Measurements from ENCODE around the gene SH2B2. TPM values are rescaled to one million over a fixed set of nuclear protein-coding genes. Genes with fewer than 3 reads are reported as not detected.
"Not testable (repeated sequence)": the region's sequence is repeated elsewhere in the genome, so short reads cannot be mapped to it uniquely, and the experiment has no call there.

SH2B2 gene
- total RNA-seq, 1 donor from 2014 or later, result 1.3 TPM

DNA sequence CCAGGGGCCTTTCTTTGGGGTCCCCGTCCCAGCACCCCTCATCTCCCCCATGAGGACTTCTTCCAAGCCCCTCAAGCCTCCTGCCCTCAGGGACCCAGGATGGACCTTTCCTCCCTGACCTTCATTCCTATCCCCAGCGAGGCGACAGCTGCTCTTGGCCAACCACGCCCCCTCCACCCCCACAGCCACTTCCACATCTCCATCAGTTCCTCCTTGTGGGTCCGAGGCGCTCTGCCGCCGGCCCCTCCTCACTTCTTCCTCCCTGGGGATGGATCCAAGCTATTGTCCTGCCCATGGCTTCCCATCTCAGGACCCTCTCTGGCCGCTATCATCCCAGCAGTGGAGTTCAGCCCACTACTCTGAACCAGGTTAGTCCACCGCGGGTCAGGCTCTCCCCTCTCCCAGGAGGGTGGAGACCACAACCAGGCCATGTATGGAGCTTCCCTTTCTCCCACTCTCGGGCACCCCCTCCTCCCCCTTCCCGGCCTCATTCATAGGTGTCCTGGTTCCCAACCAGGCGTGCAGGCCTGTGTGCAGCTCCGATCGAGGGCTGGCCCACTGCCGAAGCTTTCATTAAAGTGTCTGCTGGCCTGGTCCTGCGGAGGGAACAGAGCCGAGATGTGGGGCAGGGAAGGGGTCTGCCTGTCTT lies 1.7 kb upstream of the SH2B2 start:
- intact Hi-C loops (cut with micrococcal nuclease), result no loop called here

DNA sequence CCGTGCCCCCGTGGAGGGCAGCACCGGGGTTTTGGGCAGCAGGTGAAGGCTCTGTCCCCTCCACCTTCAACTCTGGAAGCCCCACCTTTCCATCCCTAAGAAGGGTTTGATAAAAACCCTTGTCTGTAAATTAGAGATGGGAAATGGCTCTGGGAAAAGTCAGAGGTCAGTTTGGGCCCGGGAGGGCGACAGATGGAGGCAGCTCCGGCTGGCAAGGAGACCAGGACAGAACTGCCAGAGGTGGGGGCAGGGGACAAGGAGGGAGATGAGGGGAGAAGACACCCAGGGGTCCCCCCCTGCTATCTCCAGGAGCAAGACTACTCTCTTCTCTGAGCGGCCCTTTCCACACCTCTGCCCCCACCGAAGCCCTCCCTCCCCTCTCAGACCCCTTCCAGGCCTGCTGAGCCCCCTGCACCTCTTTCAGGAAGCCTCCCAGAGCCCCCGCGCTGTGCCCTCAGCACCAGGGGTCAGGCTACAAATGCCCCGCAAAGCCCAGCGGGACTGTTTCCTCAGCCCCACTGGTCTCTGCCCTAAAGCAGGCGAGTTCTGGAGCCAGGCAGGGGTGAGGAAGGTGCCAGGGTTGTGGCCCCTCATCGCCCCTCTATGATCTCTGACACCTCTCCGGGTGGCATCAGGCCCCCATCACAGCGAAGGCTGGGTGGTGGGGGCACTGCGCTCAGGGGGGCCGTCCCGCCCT lies 980 bp upstream of the SH2B2 start:
- intact Hi-C loops (cut with micrococcal nuclease), result loop anchor here (1.0 to 2.0 kb wide), 3 partner anchors 21 to 179 kb away; partner anchors contain the start of genes ALKBH4, LRWD1 and PRKRIP1

DNA sequence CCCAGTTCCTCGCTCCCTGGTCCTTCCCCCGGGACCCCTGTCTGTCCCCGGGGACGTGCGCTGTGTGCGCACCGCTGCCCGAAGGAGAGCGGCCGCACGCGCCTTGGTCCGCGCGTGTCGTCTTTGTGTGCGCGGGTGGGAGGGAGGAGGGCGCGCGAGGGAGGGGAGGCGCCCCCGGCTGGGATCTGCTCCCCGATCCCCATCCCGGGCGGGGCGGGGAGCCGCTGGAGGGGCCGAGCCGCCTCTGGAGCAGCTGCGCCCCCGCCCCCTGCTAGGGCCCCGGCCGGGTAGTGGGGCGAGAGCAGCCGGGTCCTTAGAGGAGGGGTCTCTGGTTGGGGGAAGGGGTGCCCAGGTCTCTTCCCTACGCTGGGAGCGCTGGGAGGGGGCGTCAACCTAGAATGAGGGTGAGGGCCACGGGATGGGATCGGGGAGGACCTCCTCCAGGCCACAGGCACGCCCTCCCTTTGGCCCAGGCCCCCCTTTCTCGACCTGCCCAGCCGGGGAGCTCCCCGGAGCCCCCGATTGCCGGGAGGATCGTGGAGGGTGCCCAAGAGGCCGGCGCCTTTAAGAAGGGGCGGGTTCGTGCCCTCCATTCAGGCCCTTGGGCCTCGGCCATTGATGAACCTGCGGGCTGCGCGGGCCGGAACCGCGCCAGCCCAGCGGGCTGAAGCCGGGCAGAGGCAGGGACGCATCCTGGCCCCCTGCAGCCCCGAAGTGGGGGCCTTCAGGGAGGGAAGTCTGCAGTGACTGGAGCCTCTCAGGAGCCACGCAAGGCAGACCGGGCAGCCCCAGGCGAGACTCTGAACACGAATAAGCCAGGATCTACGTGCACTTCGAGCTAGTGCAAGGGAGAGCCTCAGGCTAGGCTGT lies 678 bp downstream of the SH2B2 start:
- intact Hi-C loops (cut with micrococcal nuclease), result loop anchor here (1.0 to 2.0 kb wide), 3 partner anchors 19 to 177 kb away; partner anchors contain the start of genes ALKBH4 and LRWD1

DNA sequence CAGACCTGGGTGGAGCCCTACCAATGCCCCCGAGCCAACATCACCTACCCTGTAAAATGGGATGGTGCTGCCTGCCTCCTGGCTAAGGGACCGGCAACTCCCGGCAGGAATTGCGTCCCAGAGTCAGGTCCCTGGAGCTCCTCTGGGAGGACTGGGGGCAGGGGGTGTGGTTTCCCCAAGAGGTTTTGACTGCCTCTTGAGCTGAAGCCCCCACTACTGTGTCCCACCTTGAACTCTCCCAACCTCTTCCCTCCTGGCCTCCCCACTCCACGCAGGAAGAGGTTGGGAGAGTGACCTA lies 1.3 kb downstream of the SH2B2 start:
- intact Hi-C loops (cut with micrococcal nuclease), result loop anchor here (1.0 to 2.0 kb wide), 3 partner anchors 19 to 177 kb away; partner anchors contain the start of genes ALKBH4 and LRWD1

DNA sequence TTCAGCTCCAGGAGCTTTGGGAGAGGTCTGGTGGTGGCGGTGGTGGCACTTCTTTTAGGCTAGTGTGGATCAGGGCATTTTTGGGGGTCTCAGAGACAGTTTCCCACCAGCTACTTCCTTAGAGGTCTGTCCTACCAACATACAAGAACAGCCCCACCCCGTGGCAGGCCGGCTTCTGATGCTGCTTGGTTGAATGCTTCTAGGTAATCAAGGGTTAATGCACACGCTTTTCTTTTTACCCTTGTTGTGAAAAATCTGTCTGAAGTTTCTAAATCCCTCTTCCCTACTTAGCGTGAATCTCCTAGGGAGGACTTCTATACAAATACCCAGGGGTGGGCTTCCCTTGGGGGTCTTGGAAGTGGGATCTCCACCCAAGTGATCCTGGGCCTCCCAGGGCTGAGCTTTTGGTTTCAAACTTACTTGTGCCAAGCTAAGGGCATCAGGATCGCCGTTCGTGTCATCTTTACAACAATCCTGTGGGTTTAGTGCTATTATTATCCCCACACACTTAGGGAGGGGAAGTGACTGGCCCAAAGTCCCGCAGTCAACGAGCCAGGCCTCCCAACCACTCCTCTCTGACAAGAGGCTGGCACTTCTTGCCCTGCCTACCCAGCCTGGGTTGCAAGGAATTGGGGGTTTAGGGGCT lies 1.7 kb downstream of the SH2B2 start:
- intact Hi-C loops (cut with micrococcal nuclease), result no loop called here

DNA sequence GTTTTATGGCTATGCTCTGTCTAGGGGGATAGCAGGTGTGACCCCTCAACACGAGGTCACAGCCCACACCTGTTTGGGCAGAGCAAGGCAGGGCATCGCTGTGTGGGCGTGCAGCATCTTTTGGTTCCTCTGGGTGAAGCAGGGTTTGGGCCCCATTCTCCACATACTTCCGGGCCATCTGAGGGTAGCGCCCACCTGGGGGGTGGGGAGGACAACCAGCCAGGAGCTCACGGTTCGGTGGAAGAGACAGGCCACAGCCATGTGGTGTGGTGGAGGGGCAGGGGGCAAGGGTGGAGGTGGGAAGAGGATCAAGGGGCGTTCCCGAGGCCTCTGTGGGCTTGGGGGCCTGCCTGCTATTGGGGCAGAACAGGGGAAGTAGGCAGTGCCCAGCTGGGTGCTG lies 2.4 kb downstream of the SH2B2 start:
- intact Hi-C loops (cut with micrococcal nuclease), result no loop called here

DNA sequence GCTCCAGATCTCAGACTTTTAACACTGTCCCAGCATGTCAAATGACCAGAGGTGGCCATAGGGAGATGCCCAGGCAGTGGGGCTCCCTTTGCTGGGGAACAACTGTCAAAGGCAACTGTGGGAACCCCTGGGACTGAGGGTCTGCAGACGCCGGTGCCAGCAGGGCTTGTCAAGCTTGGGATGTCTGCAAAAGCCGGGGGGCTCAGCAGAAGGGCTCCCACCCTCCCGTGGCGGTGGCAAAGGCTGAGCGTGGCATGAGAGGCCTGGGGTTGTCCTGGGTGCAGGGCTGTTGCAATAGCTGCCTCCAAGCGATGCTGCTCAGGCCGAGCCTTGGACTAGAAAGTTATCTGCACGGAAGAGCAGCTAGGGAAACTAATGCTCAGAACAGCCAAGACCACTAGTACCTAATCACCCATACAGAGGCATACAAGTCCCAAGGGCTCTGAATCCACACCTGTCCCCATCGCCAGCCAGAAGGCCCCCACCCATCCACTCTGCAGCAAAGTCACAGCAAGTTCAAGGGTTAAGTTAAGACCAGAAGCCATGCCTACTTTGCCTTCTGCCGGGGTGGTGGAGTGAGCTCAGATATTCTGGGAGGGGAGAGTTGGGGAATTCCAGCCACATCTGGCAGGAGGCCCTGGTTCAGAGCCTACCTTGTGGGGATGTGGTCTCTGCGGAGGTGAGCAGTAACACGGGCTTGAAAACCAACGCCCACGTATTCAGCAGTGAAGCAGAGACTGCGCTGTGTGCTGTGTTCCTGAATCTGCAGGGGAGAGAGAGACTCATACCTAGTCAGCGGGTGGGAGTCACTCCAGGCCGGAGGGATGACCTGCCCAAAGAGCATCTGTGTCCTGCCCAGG lies 4.6 kb downstream of the SH2B2 start:
- intact Hi-C loops (cut with micrococcal nuclease), result no loop called here

DNA sequence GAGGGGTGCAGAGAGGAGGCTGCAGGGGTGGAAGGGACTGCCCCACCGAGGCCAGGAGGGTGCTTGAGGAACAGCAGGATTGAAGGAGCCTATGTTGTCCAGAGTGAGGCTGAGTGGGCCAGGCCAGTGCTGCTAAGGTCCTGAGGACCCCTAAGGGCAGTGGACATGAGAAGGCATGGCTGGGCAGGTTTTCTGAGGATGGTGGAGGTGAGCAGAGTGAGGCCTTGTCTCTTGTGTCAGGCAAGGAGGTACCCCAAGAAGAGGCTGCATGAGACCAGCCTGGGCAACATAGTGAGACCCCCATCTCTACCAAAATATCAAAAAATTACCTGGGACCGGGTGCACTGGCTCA lies 5.2 kb downstream of the SH2B2 start:
- intact Hi-C loops (cut with micrococcal nuclease), result no loop called here

DNA sequence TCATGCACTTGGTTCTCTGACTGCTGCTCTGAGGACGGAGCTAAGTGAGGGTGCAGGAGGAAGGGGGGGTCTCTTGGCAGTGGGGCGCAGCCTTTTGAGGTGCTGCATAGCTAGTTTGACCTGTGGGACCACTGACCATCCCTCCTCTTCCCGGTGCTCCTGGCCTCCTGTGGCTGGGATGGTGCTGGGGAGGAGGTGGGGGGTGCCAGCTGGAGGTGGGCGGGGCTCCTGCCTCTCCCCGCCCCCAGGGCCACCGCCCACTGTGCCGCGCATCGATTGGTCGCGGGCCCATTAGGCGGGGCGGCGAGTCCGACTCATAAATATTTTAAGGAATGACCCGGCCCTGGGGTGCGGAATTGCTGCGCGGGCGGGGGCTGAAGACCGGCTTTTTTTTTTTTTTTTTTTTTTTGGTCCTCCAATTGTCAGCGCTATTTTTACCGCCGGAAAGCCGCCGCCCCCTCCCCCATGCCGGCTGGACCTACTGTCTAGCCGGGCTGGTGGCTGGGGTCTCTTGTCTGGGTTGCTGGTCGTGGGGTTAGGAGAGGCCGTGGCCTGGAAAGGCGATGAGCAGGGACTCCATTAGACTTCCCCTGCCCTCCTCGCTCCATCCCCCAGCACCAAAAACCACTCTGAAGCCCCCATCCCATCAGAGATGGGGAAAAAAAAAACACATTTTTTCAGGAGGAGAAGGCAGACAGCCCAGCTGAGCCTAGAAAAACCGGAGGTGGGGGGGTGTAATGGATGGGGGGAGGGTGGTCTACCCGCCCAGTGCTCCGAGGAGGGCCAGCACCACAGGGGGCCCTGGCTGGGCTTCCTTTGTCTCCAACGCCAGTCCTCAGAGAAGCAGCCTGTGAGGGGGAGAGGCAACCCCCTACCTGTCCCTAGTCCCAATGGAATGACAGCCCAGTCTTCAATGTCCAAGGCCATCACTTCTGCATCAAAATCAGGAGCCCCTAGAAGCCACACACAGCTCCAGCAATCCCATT lies 6.4 kb downstream of the SH2B2 start:
- intact Hi-C loops (cut with micrococcal nuclease), result no loop called here

DNA sequence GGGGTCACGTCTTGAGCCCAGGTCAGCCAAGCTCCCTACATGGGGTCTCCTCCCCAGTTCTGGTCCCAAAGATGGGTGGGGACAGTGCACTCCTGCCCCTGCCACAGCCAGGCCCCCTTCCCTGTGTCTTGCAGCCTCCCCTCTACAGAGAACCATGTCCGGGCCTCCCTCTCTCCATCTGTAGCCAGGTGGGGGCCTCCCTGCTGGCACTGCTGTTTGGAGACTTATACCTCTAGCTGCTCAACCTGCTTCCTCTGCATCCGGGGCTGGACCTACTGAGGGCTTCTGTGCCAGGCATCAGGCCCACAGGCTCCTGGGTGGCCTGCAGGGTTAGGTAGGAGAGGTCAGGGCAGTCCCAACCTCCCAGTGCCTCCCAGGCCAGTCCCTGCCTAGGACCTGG lies 7.9 kb downstream of the SH2B2 start:
- intact Hi-C loops (cut with micrococcal nuclease), result no loop called here

DNA sequence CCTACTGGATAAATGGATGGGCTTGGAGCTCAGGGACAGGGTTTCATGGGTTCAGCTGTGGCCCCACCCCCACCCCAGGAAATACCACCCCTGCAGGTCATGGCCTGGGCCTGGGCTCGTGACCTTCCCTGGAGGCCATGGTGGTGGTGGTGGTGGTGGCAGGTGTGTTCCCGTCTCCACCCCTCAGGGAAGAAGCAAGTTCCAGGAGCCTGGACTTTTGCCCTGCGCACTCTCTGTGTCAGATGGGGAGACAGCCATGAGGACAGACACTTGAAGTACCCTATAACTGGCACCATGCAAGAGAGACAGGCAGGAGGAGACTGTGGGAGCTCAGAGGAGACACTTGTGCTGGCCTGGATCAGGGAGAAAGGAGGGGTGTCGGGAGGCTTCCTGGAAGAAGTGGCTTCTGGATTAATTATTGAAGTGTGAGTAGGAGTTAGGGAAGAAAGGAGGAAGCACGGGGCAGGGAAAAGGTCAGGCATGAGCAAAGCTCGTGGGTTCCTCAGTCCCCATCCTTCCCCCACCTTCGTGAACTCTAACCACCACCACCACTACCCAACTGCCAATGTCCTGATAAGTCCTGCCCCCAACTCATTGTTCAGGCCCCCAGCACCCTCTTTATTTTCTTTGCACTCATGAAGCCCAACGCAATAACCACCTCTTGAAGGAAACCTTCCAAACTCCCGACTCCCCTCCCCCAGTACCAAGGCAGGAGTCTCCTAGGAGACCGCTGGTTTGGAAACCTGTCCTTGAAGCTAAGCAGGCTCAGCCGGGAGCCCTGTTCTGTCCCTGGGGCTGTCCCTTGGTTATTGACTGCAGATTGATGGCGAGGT lies 8.9 kb downstream of the SH2B2 start:
- intact Hi-C loops (cut with micrococcal nuclease), result no loop called here

DNA sequence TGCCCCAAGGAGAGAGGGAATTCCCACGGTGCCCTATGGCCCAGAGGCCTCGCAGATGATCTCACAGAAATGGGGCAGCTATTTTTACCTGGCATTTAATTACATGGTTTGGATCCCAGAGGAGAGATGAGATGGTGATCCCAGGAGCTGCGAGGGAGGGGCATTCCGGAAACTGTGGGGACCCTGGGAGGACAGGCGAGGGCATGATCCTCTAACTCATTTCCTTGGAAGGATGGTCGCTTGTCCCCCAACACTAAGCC lies 9.4 kb downstream of the SH2B2 start:
- intact Hi-C loops (cut with micrococcal nuclease), result no loop called here

DNA sequence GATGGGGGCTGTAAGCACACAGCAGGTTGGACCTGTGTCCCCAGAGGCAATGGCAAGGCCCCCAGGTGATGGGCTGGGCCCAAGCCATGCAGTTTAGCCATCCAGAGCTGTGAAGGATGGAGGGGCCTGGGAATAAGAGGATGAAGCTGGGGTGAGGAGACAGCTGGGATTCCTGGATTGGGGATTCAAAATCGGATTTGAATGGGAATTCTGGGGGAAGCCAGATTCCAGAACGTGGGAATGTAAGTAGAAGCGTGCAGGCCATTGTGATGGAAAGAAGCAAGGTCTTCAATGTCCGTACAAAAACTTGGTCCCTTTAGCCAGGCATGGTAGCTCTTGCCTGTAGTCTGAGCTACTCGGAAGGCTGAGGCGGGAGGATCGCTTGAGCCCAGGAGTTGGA lies 9.8 kb downstream of the SH2B2 start:
- intact Hi-C loops (cut with micrococcal nuclease), result no loop called here

DNA sequence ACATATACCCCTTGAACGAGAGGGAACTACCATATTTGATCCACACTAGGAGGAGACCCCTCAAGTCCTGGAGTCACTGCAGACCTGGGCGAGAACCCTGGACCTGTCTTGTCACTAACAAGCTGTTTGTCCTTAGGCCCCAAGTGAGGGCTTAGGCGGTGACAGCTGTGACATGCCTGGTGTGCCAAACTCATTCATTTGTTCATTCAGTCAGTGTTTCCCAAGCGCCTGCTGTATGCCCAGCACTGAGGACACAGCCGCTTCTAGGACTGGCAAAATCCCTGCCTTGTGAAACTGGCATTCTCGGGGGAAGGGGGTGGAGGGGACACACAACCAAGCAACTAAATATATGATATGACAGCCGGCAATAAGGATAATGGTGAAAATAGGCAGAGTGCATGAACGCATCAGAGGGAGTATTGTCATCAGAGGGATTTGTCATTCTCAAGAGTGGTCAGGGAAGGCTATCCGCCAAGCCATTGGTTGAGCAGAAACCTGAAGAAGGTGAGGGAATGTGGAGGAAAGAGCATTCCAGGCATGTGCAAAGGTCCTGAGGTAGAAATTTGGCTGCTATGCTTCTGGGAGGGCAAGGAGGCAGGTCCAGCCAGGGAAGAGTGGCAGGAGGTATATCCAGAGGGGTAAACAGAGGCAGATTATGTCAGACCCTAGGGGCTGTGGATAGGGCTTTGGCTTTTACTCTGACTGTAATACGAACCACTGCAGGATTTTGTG lies 11.0 kb downstream of the SH2B2 start:
- intact Hi-C loops (cut with micrococcal nuclease), result no loop called here

DNA sequence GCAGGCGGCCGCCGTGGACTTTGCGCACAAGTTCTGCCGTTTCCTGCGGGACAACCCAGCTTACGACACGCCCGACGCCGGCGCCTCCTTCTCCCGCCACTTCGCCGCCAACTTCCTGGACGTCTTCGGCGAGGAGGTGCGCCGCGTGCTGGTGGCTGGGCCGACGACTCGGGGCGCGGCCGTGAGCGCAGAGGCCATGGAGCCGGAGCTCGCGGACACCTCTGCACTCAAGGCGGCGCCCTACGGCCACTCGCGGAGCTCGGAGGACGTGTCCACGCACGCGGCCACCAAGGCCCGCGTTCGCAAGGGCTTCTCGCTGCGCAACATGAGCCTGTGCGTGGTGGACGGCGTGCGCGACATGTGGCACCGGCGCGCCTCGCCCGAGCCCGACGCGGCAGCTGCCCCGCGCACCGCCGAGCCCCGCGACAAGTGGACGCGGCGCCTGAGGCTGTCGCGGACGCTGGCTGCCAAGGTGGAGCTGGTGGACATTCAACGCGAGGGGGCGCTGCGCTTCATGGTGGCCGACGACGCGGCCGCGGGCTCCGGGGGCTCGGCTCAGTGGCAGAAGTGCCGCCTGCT lies 14.1 kb downstream of the SH2B2 start:
- intact Hi-C loops (cut with micrococcal nuclease), result no loop called here

DNA sequence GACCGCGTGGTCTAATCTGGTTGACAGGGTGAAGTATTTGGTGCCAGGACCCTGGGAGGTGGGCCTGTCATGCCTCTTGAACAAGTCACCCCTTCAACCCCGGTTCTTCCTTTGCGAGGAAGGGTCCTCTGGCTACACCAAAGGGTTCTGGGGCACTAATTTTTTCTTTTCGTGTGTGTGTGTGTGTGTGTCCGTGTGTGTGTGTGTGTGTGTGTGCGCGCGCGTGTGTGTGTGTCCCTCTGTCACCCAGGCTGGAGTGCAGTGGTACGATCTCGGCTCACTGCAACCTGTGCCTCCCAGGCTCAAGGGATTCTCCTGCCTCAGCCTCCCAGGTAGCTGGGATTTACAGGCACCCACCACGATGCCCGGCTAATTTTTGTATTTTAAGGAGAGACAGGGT lies 14.7 kb downstream of the SH2B2 start:
- intact Hi-C loops (cut with micrococcal nuclease), result not testable (repeated sequence)

DNA sequence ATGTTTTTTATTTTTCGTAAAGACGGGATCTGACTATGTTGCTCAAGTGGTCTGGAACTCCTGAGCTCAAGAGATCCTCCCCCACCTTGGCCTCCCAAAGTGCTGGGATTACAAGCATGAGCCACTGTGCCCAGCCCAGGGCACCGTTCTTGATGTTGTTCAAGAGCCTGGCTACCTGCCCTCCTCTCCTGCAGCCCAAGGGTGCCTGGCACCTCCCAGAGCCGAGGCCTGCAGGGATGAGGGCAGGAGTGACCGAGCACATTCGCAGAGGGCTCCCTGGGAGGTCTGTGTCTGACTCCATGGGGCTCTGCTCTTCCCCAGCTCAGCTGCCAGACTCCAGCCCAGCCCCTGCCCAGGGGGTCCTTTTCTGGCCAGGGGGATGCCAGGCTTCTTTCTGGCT lies 15.4 kb downstream of the SH2B2 start:
- intact Hi-C loops (cut with micrococcal nuclease), result no loop called here
